Mucosa of gallbladder (tissue), 1 donor: ENCODE results near the gene PCBP4. TPM values are rescaled to one million over a fixed set of nuclear protein-coding genes. Genes with fewer than 3 reads are reported as not detected.
"Not testable (repeated sequence)": the region's sequence is repeated elsewhere in the genome, so short reads cannot be mapped to it uniquely, and the experiment has no call there.

Experiments
- DNase-seq: peaks from one replicate; pipeline ENCODE4 v3.0.0-alpha.2; 2020; ENCODE audit warnings: low spot score
- total RNA-seq: library from RNA; stranded (reverse); gene quantifications from one replicate; pipeline ENCODE4 v1.2.1, GENCODE V29; 2021
- donor health status: DM: no; HTN: no; CAD: no.

The PCBP4 gene
- total RNA-seq, 1 donor from 2014 or later, result 45.1 TPM

DNA sequence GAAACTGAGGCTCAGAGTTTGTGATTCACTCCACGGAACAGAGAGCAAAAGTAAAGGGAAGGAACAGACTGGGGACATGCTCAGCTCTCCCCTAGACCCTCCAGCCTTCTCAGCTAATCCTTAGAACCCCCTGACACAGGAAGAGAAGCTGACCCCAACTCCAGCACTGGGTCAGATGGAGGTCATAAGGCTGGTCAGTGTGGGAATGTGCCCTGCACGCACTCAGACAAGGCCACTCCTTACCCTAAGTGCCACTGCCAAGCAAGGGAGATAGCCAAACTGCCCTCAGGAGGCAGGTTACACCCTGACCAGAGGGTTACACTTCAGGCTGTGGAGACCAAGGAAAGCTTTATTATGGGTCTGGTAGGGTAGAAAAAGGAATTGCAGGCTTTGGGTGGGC, 27.3 kb upstream of the PCBP4 start:
- DNase-seq, result no peak

GRCh38 chr3:51993657-51994056, 26.4 kb upstream of the PCBP4 start:
- DNase-seq, result not testable (repeated sequence)

GRCh38 chr3:51992017-51992682, 24.9 kb upstream of the PCBP4 start:
- DNase-seq, result no peak

GRCh38 chr3:51990501-51990971, 23.3 kb upstream of the PCBP4 start:
- DNase-seq, result not testable (repeated sequence)

DNA sequence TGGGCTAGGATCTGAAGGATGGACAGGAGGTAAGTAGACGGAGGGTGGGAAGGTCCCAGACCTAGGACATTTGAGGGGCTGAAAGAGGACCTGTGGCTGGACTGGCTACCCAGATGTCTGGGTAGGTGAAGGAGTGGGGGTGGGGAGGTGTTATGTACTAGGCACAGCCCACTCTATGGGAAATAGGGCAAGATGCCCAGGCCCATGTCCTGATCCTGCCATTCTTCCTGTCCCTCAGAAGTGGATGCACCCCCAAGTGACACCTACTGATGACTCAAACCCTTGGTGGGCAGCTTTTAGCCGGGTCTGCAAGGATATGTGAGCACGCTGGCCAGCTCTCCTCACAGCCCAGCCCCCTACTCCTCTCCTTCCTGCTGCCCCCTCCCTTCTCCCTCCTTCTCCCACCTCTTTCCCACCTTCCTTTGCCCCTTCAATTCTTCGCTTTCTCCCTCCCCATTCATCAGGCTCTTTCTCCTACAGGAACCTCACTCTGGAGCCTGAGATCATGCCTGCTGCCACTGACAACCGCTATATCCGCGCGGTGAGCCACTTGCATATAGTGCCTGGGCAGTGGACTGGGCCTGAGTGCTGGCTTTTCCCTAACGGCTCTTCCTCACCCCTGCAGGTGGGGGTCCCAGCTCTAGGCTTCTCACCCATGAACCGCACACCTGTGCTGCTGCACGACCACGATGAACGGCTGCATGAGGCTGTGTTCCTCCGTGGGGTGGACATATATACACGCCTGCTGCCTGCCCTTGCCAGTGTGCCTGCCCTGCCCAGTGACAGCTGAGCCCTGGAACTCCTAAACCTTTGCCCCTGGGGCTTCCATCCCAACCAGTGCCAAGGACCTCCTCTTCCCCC, 21.3 kb upstream of the PCBP4 start:
- DNase-seq, result no peak

- no peak for DNase-seq
These were observed 20.3 kb upstream of the PCBP4 start for GRCh38 chr3:51987568-51987967.

- DNase-seq, result peak; percentile 44
These were observed 19.0 kb upstream of the PCBP4 start for GRCh38 chr3:51986010-51986947.

DNA sequence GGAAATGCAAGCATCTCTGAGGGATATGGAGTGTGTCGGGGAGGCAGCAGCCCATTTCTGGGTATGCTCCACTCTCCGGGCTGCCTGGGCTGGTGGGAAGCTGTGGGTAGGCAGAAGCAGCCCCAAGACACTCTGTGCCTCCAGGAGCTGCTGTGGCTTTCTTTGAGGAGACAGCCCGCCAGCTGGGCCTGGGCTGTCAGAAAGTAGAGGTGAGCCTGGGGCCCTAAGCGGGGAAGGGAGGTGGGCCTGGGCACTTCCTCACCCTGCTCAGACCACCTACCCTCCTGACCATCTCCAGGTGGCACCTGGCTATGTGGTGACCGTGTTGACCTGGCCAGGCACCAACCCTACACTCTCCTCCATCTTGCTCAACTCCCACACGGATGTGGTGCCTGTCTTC, 17.8 kb upstream of the PCBP4 start:
- no peak for DNase-seq

GRCh38 chr3:51984269-51984647, 17.0 kb upstream of the PCBP4 start:
- no peak for DNase-seq

DNA sequence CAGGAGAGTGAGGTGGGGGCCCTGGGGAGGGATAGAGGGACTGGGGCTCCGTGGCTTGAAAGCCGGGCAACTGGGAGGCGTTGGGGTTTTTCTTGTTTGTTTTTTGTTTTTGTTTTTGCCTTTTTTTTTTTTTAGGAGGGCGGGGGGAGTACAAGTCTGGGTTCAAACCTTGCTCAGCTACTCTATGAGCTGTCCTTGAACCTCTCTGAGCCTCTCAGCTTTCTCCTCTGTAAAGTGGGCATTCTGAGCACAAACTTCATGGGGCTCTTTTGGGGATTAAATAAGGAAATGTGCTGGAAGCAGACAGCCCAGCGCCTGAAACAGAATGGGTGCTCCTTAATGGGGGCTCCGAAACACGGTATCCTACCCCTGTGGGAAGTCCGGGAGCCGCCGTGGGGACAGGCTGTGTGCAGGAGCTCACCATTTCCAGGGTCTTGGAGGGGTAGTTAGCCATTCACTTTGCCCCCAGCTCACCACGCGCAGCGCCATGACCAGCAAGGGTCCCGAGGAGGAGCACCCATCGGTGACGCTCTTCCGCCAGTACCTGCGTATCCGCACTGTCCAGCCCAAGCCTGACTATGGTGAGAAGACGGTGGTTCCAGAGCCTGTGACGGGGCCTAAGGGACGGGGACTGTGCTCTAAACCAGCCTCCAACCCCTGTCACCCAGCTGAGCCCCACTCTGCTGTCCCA, 16.5 kb upstream of the PCBP4 start:
- no peak for DNase-seq

- peak; percentile 89 for DNase-seq
These were observed 15.8 kb upstream of the PCBP4 start, which contains the start of gene ACY1 for GRCh38 chr3:51982838-51983577. TSS of gene ACY1 (plus strand) at chr3:51983535. CDS start at chr3:51984065, 530 bp downstream.

DNA sequence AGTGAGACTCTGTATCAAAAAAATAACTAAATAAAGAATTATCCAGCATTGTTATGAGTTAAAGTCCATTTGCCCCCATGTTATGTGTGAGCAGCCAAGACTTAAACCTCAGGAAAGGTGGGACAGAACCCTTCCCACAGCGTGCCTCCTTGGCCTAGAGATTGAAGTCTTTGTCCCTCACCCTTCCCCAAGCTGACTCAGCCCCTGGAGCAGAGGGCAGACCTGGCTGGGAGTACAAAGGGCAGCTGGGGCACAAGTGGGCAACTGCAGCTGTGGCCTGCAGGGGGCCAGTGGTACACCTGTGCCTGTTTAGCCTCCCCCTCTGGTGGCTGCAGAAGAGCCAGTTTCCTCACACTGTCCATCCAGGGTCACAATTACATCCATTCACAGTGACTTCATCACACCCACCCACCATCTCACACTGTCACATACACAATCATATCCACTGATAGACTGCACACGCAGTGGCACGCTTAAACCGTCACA, 15.1 kb upstream of the PCBP4 start:
- peak; percentile 46 for DNase-seq

DNA sequence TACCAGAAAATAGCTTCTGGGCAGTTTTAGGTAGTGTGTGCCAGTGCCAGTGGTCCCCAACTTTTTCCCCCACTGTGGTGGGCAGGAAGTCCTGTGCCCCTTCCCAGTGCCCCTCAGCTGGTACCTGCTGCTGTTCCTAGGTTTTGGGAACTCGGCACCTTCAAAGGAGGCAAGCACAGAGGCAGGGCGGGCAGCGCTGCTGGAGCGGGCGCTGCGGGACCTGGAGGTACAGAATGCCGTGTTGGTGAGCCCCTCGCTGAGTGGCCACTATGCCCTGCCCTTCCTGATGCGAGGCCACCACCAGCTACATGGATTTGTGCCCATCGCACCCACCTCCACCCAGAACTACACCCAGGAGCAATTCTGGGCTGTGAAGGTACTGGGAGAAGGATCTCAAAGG, 13.0 kb upstream of the PCBP4 start:
- DNase-seq, result no peak

- no peak for DNase-seq
These were observed 10.9 kb upstream of the PCBP4 start for GRCh38 chr3:51978143-51978502.

GRCh38 chr3:51977446-51978142, 10.3 kb upstream of the PCBP4 start:
- DNase-seq, result no peak

DNA sequence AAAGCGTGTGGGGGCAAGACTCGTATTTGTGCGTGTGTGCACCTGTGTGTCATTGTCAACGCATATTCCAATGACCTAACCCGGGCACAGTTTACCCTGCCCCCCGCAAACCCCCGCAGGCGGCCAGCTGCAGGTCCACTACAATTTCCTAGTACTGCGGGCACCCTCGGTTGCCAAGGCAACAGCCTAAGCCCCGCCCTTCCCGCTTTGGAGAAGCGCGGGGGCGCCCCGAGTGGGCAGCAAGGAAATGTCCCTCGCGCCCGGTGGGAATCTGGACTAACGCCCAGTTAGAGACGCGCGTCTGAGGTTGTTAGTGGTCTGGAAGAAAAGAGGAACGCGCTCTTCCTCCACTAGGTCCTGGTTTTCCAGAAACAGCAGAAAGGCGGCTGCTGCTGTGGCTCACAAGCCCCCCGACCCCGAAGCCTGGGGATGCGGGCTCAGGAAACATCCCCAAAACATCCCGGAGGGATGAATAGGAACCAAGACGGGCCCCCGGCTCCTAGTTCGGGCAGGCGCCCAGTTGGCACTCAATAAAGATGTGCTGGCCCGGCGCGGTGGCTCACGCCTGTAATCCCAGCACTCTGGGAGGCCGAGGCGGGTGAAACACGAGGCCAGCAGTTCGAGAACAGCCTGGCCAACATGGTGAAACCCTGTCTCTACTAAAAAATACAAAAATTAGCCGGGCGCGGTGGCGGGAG, 8.7 kb upstream of the PCBP4 start:
- peak; percentile 62 for DNase-seq

GRCh38 chr3:51974963-51975851, 8.0 kb upstream of the PCBP4 start, which contains the start of gene ABHD14A:
TSS of gene ABHD14A (plus strand) at chr3:51975064. CDS start at chr3:51975136, 72 bp downstream.
- peak; percentile 71 for DNase-seq
